Thyroid gland (tissue), 4 donors: ENCODE measurements around the gene RRAD.

Experiments
- CTCF ChIP-seq, 6 experiments: fragments of 200-600 bp in 3 of 6; fragments of 450-650 bp in 3 of 6; sonication (generic) in 3 of 6; IDR thresholded peaks; one replicate each; pipeline ENCODE4 v1.5.1; 2016 to 2019; ENCODE audit warnings: antibody characterized with exemption in 6 of 6, mild to moderate bottlenecking in 2 of 6, inconsistent platforms in 1 of 6, moderate library complexity in 1 of 6
- POLR2A ChIP-seq, 2 donors: fragments of 450-650 bp; IDR thresholded peaks; one replicate each; pipeline ENCODE4 v1.6.1; 2017; ENCODE audit warnings: antibody characterized with exemption in 2 of 2, mild to moderate bottlenecking in 2 of 2, moderate library complexity in 1 of 2

- no peak for TF ChIP-seq CTCF (IDR thresholded peaks at IDR 0.05)
- TF ChIP-seq POLR2A (IDR thresholded peaks at IDR 0.05): no peak
Observed at GRCh38 chr16:66933776-66934137, 8.4 kb upstream of the RRAD start.
